HG03159 (cell line): Measurements from ENCODE around the gene IGFALS.

ENCODE experiments used
- ATAC-seq: cut with Tn5 transposase; IDR thresholded peaks from one replicate; pipeline ENCODE4 v1.9.1; 2021; ENCODE audit warnings: mild to moderate bottlenecking, moderate library complexity; ENCODE audit not compliant: unreplicated experiment

Gene IGFALS

GRCh38 chr16:1777375-1778199 is 15.9 kb downstream of the IGFALS start:
- no peak for ATAC-seq

GRCh38 chr16:1776991-1777374 is 16.5 kb downstream of the IGFALS start:
- ATAC-seq = no peak

- no peak for ATAC-seq
Measured at GRCh38 chr16:1776672-1776955, 16.9 kb downstream of the IGFALS start.

GRCh38 chr16:1775846-1776671 is 17.4 kb downstream of the IGFALS start:
- ATAC-seq = no peak

DNA sequence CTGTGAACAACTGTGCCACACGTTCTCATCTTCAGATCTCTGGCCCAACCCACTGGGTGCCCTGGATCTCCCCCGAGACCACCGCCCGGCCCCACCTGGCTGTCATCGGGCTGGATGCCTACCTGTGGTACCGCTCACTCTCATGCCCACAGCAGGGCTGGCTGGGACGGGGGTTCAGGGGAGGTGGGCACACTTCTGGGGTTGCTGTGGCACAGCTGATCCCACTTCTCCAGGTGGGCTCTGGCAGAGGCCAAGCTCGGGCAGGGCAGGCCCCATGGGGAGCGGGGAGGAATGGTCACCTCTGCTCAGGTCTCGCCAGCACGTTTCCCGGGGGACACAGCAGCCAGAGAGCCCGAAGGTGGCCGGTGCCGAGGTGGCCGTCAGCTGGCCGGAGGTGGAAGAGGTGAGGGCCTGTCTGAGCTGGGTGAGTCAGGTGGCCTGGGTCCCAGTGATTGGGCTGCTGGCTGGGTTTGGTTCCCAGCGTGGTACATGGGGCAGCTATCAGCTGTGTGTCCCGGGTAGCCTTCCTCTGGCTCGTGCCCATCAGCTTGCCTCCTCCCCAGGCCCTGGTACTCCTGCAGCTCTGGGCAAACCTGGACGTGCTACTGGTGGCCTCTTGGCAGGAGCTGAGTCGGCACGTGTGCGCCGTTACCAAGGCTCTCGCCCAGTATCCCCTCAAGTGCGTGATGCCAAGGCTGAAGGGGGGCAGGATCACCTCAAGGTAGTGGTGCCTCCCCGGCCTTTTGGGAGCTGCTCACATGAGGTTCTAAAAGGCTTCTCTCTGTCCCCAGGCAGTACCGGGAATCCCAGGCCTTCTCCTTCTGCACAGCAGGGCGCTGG is 18.3 kb downstream of the IGFALS start:
- ATAC-seq = no peak

GRCh38 chr16:1774448-1774780 is 19.1 kb downstream of the IGFALS start:
- no peak for ATAC-seq

GRCh38 chr16:1773703-1774447 is 19.6 kb downstream of the IGFALS start:
- ATAC-seq = no peak

- ATAC-seq = peak; percentile 40
Measured at GRCh38 chr16:1772908-1773702, 20.4 kb downstream of the IGFALS start, which contains the start of gene MRPS34. Gene MRPS34 (minus strand): TSS chr16:1773134. CDS start chr16:1773119, 15 bp downstream.

DNA sequence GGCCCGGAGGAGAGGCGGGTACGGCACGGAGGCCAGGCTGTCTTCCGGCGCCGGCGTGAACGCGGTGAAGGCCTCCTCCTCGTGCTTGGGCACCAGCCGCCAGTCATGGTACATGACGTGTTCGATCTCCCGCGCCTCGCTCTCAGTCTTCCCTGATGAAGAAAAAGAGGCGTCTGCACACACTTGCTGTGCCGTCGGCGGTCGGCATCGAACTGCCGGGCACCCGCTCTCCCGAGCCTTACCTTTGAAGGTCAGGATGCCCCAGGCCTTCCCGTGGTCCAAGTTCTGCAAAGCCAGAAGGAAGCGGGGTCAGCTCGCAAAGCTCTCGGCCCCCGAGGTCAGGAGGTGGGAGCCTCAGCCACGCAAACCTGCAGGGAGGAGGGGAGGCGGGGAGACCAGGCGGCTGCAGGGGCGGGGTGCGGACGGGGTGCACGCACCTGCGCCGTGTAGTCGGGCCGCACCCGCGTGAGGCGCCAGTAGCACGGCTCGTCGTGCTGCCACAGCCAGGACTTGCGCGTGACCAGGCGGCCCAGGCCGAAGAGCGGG is 21.1 kb downstream of the IGFALS start, which contains the start of gene EME2:
TSS of gene EME2 (plus strand) at position 449 of the 546 bp plus-strand sequence. CDS start 418 bp downstream, outside the sequence.
- peak; percentile 3 for ATAC-seq

DNA sequence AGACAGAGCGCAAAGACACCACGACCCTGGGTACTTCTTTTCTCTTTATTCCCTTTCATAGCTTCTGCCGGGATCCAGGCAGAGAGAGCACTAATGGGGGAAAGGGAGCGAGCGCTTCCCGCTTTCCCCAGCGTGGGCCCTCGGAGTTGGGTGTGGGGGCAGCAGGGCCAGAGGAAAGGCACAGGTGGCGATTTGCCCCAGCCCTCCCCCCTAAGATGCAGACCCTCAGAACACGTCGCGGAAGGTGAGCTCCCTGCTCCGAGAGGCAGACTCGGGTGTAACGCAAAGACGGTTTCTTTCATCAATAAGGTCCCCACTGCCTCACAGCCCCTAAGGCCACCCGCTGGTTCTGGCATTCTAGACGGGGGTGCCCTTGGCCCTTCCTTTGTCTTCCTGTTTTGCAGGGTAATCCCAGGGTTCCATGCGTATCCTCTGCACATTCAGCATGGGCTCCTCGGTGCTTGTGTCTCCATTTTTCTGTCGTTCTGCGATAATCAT is 21.6 kb downstream of the IGFALS start:
- ATAC-seq = no peak

GRCh38 chr16:1771188-1771863 is 22.2 kb downstream of the IGFALS start, which contains the start of gene NME3:
Gene NME3 (minus strand): TSS chr16:1771543. CDS start chr16:1771534, 9 bp downstream.
- ATAC-seq = no peak

DNA sequence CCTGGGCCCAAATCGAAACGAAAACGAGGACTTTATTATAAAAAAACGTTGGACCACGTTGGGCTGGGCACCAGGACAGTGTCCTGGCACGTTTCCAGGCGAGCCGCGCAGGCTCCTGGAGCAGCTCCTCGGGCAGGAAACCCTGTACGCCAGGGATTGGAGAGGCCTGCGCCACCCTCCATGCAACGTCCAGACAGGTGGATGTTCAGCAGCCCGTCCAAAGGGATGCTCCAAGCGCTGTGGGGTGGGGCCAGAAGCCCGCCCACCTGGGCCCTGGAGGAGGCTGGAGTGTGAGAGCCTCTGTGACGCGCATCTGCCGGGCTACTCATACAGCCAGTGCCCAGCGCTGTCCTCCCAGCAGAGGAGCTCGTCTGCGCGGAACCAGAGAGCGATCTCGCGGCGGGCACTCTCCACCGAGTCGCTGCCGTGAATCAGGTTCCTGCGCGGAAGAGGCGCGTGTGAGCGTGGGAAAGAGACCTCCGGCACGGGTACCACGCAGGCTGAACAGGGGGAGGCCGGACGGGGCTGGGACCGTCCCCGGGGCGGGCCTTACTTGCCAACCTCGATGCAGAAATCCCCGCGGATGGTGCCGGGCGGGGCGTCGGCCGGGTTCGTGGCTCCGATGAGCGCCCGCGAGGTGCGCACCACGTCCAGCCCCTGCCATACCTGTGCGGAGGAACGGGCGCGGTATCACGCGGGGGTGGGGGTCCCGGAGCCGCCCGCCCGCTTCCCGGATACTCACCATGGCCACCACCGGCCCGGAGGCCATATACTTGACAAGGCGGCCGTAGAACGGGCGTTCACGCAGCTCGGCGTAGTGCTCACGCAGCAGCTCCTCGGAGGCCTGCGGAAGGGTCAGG is 22.9 kb downstream of the IGFALS start:
- ATAC-seq = no peak

- no peak for ATAC-seq
Measured at GRCh38 chr16:1769402-1770300, 23.9 kb downstream of the IGFALS start.

DNA sequence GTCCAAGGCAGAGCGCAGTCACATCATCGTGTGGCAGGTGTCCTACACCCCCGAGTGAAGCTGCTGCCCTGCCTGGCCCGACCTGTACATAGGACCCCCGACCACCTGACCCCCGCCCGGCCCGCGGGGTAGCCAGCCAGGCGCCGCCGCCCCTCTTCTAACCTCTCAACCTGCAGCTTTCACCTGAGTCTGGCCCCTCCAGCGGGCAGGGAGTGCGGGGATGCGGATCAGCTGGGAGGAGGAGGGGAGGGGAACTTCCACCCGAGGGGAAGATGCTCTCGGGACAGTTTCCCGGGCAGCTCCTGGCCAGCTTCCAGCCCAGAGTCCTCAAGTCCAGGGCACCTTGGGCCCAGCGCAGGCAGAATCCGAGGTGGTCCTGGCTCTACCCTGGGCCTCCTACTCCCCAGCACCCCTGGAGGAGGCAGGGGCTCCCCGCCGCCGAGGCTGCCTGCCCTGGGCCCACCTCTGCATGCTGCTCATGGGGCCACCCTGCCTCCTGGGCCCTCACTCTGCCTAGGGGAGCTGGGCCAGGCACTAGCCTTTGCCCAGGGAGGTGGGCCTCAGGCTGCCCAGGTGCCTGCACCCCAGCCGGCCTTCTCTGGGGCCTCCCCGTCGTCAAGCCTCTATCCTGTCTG is 24.6 kb downstream of the IGFALS start:
- no peak for ATAC-seq

DNA sequence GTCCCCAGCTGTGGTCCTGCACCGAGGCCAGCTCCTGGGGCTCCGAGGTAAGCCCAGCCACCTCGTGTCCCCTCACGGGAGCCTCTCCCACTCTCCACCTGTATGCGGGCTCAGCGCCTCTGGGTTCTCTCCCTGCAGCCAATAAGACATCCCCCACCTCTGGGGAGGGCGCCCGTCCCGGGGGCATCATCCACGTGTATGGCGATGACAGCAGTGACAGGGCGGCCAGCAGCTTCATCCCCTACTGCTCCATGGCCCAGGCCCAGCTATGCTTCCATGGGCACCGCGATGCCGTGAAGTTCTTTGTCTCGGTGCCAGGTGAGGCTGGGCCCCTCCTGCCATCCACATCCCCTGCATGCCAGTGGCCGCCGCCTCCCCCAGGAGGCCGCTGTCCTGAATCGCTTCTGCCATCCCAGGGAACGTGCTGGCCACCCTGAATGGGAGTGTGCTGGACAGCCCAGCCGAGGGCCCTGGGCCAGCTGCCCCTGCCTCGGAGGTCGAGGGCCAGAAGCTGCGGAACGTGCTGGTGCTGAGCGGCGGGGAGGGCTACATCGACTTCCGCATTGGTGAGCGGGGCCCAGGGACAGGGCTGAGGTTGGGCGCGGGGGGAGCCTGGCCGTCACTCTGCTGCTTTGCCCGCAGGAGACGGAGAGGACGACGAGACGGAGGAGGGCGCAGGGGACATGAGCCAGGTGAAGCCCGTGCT is 25.3 kb downstream of the IGFALS start:
- no peak for ATAC-seq
